C4-2B (cell line): ENCODE data around the gene POLE.
A peak's percentile ranks its signal among the peaks of the same experiment; 100 is the strongest.

Source experiments
- CTCF ChIP-seq: fragments of 450-650 bp; conservative IDR thresholded peaks from 2 replicates; pipeline ENCODE4 v1.5.1; 2017; ENCODE audit warnings: mild to moderate bottlenecking
- ZFX ChIP-seq: fragments of 450-650 bp; IDR thresholded peaks from 2 replicates; pipeline ENCODE4 v1.6.1; 2017

GRCh38 chr12:132711080-132711843 is 24.1 kb upstream of the POLE start:
- TF ChIP-seq CTCF (no peak), ZFX (peak; percentile 72)
